Measurements from ENCODE around the gene PDZK1IP1.
"Not testable (repeated sequence)": the region's sequence is repeated elsewhere in the genome, so short reads cannot be mapped to it uniquely, and the experiment has no call there.

PDZK1IP1 gene

GRCh38 chr1:47201179-47201578 lies 11.3 kb upstream of the PDZK1IP1 start:
- no peak overlapping the region for H3K4me2 ChIP-seq (ENCODE audit: low read depth, low read length, poor library complexity, severe bottlenecking)
- H3K27ac ChIP-seq (ENCODE audit: low read depth, low read length) = no peak overlapping the region
- no peaks in the 10 kb centered on the region for H3F3A ChIP-seq (ENCODE audit: insufficient read depth)
- no peak overlapping the region for H3K4me3 ChIP-seq (ENCODE audit: insufficient read depth, low read length, poor library complexity, severe bottlenecking)
- H3K9ac ChIP-seq (ENCODE audit: low read length) = no peak overlapping the region
- H3K36me3 ChIP-seq (ENCODE audit: low read length) = no peaks in the 10 kb centered on the region
- no peak for TF ChIP-seq EZH2phosphoT487 (conservative IDR thresholded peaks at IDR 0.05; ENCODE audit: low read length)
- TF ChIP-seq CTCF (IDR thresholded peaks at IDR 0.05; ENCODE audit: insufficient read depth, low read length, poor library complexity, severe bottlenecking) = no peak
- H3K79me2 ChIP-seq (ENCODE audit: insufficient read depth, low read length) = no peaks in the 10 kb centered on the region
- no peaks in the 10 kb centered on the region for H4K20me1 ChIP-seq (ENCODE audit: low read depth, low read length)
- H3K27me3 ChIP-seq (ENCODE audit: low read length) = no peaks in the 10 kb centered on the region
- H2AFZ ChIP-seq (ENCODE audit: low read depth, low read length, severe bottlenecking) = no peak overlapping the region
- no peaks in the 10 kb centered on the region for H3K9me2 ChIP-seq (replicated peaks; ENCODE audit: insufficient read depth, low read length)
- H3K9me3 ChIP-seq (ENCODE audit: insufficient read depth, low read length) = 0 out of 2 replicates have a peak, but pooled peaks cover 5% of the 10 kb centered on the region

- TF ChIP-seq EZH2phosphoT487 (conservative IDR thresholded peaks at IDR 0.05; ENCODE audit: low read length) (no peak), CTCF (IDR thresholded peaks at IDR 0.05; ENCODE audit: insufficient read depth, low read length, poor library complexity, severe bottlenecking) (no peak)
- H4K20me1 ChIP-seq (ENCODE audit: low read depth, low read length) = no peaks in the 10 kb centered on the region
- H3K27me3 ChIP-seq (ENCODE audit: low read length) = no peaks in the 10 kb centered on the region
- H2AFZ ChIP-seq (ENCODE audit: low read depth, low read length, severe bottlenecking) = no peak overlapping the region
- no peaks in the 10 kb centered on the region for H3K9me2 ChIP-seq (replicated peaks; ENCODE audit: insufficient read depth, low read length)
- no peak overlapping the region for H3K27ac ChIP-seq (ENCODE audit: low read depth, low read length)
- H3K9ac ChIP-seq (ENCODE audit: low read length) = no peak overlapping the region
- no peak overlapping the region for H3K4me2 ChIP-seq (ENCODE audit: low read depth, low read length, poor library complexity, severe bottlenecking)
- no peaks in the 10 kb centered on the region for H3K79me2 ChIP-seq (ENCODE audit: insufficient read depth, low read length)
- H3K4me3 ChIP-seq (ENCODE audit: insufficient read depth, low read length, poor library complexity, severe bottlenecking) = no peak overlapping the region
- H3K9me3 ChIP-seq (ENCODE audit: insufficient read depth, low read length) = 0 out of 2 replicates have a peak, but pooled peaks cover 4% of the 10 kb centered on the region
- no peaks in the 10 kb centered on the region for H3F3A ChIP-seq (ENCODE audit: insufficient read depth)
- no peaks in the 10 kb centered on the region for H3K36me3 ChIP-seq (ENCODE audit: low read length)
These were observed 8.4 kb upstream of the PDZK1IP1 start for GRCh38 chr1:47198214-47198613.

DNA sequence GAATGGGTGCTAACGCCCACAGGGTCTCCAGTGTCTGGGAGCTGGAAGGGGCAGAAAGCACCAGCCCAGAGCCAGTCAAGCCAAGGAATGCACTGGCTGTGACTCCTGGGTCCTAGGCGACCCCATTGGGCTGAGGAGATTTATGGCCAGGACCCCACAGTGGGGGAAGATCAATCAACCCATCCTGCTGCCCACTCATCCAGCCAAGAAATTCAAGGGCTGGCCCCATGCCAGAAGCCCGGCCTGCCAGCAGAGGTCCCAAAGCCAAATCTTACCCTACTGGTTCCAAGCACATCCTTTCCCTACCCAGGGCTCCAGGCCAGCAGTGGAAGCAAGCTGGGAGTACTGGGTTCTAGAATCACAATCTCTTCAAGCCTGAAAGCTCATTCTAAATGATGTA lies 6.8 kb upstream of the PDZK1IP1 start:
- Histone ChIP-seq H2AFZ (ENCODE audit: low read depth, low read length, severe bottlenecking) (no peak overlapping the region), H3K27ac (ENCODE audit: low read depth, low read length) (no peak overlapping the region), H3K79me2 (ENCODE audit: insufficient read depth, low read length) (no peaks in the 10 kb centered on the region), H3K27me3 (ENCODE audit: low read length) (no peaks in the 10 kb centered on the region), H3K9ac (ENCODE audit: low read length) (no peak overlapping the region), H3K36me3 (ENCODE audit: low read length) (no peaks in the 10 kb centered on the region), H3K9me2 (replicated peaks; ENCODE audit: insufficient read depth, low read length) (no peaks in the 10 kb centered on the region), H3F3A (ENCODE audit: insufficient read depth) (no peaks in the 10 kb centered on the region), H3K9me3 (ENCODE audit: insufficient read depth, low read length) (no peaks in the 10 kb centered on the region), H4K20me1 (ENCODE audit: low read depth, low read length) (no peaks in the 10 kb centered on the region), H3K4me2 (ENCODE audit: low read depth, low read length, poor library complexity, severe bottlenecking) (no peak overlapping the region), H3K4me3 (ENCODE audit: insufficient read depth, low read length, poor library complexity, severe bottlenecking) (no peak overlapping the region)
- TF ChIP-seq CTCF (IDR thresholded peaks at IDR 0.05; ENCODE audit: insufficient read depth, low read length, poor library complexity, severe bottlenecking) (no peak), EZH2phosphoT487 (conservative IDR thresholded peaks at IDR 0.05; ENCODE audit: low read length) (no peak)

DNA sequence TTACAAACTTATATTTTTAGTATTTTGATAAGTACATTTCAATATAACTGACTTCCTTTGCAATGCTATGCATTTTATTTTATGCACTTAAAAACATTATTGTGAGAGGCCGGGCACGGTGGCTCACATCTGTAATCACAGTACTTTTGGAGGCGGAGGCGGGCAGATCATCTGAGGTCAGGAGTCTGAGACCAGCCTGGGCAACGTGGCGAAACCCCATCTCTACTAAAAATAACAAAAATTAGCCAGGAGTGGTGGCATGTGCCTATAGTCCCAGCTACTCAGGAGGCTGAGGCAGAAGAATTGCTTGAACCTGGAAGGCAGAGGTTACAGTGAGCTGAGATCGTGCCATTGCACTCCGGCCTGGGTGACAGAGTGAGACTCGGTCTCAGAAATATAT lies 6.1 kb upstream of the PDZK1IP1 start:
- not testable (repeated sequence) for H3K27ac ChIP-seq (ENCODE audit: low read depth, low read length); H3K79me2 ChIP-seq (ENCODE audit: insufficient read depth, low read length); H3K9me3 ChIP-seq (ENCODE audit: insufficient read depth, low read length); H4K20me1 ChIP-seq (ENCODE audit: low read depth, low read length); H3K36me3 ChIP-seq (ENCODE audit: low read length); H3K9ac ChIP-seq (ENCODE audit: low read length); H3K9me2 ChIP-seq (replicated peaks; ENCODE audit: insufficient read depth, low read length); H3F3A ChIP-seq (ENCODE audit: insufficient read depth); H3K4me2 ChIP-seq (ENCODE audit: low read depth, low read length, poor library complexity, severe bottlenecking); H3K4me3 ChIP-seq (ENCODE audit: insufficient read depth, low read length, poor library complexity, severe bottlenecking); H2AFZ ChIP-seq (ENCODE audit: low read depth, low read length, severe bottlenecking); H3K27me3 ChIP-seq (ENCODE audit: low read length)

All from SU-DHL-6 (cell line).